HG03159 (cell line): ENCODE results near the gene EXOSC10.
"Not testable (repeated sequence)": the region's sequence is repeated elsewhere in the genome, so short reads cannot be mapped to it uniquely, and the experiment has no call there.

ENCODE experiments used
- ATAC-seq: cut with Tn5 transposase; IDR thresholded peaks from one replicate; pipeline ENCODE4 v1.9.1; 2021; ENCODE audit warnings: mild to moderate bottlenecking, moderate library complexity; ENCODE audit not compliant: unreplicated experiment

EXOSC10 gene

DNA sequence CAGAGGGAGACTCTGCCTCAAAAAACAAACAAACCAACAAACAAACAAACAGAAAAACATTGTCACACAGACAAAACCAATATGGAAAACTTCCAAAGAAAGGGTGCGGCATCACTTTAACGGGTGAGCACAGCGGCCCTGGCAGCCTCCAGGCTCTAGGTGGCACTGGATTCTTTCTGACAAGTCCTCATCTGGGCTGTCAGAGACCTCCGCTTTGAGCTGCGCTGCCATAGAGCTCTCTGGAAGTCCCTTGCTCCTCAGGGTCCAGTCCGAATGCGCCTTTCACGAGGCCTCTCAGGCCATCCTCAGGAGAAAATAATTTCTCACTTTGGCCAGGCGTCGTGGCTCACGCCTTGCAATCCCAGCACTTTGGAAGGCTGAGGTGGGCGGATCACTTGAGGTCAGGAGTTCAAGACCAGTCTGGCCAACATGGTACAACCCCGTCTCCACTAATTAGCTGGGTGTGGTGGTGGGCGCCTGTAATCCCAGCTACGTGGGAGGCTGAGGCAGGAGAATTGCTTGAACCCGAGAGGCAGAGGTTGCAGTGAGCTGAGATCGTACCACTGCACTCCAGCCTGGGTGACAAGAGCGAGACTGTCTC is 35.6 kb downstream of the EXOSC10 start:
- not testable (repeated sequence) for ATAC-seq

DNA sequence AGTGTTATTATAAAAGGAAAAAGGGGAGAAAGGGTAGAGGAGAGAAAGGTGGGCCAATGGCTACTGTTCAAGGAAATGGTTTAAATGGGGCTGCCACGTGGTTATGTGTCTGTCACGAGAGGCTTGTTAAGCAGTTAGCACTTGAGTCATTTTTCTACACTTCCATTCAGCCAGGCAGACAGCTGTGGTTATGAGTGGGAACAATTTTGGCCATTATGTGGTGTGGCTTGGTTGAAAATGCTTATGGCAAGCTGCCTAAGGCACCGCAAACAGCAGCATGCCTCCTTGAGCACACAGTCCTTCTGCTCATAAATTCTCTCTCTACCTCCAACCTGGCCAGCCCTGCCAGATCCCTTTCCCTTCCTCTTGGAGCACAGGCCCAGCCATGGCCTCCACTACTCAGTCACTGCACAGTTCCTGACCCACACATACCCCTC is 36.7 kb downstream of the EXOSC10 start:
- no peak for ATAC-seq

DNA sequence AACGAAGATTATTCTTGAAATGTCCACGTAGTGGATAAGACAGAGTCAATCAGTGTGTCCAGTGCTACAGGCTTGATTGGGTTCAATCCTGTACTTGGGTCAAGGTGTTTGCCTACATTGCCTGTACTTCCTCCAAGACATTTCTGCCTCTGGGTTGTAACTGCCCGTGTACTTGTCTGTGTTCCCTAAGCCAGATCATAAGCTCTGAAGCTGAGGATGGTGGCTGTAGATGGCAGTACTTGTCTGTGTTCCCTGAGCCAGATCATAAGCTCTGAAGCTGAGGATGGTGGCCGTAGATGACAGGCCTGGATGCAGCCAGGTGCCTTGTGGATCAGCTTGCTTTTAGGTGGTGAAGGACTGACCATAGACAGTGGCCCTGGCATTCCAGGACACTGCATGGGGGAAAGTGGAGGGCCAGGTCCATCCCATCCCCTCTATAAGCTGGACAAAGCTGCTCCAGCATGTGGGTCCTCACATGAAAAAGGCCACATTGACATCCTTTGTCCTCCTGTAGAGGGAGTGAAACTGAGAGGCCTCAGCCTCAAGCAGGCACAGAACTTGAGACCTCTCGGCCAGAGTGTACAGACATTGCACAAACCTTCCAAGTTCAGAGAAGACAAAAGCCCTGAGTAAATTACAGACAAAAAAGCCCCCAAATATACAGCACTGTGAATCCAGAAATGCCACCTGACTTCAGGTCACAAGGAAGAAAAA is 37.9 kb downstream of the EXOSC10 start:
- ATAC-seq = no peak

DNA sequence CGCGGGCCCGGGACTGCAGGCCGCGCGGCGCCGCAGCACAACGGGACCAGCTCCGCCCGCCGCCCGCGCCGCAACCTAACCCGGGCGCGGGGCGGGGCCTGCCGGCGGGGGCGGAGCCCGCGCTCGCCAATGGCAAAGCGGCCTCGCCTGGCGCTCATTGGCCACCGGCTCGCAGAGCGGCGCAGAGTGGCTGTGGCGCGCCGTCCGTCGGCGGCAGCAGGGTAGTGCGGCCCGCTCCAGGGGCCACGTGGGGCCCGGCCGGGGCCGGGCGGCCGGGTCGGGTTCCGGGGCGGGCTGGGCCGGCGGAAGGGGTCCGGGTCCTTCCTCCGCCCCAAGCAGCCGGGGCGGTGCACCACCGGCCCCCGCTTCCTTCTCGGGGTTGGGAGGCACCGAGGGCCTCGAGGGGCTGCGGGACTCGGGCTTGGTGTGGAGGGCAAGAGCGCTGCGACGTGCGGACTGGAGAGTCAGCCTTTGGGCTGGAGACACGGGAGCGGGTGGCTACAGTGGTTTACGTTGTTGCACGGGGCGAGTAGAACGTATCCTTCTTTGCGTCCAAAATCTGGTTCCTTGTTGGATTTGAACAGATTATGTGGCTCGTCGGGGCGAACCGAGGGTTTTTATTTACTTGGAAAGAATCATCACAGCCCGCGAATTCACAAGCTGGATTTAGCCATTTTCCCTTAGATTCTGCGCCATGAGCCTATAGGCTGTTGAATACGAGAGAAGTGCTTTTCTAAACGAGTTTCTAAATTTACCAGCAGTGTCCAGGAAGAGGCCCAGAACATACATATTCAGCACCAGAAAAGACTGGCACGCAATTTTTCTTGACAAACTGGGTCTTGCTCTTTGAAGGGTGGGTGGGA is 39.5 kb downstream of the EXOSC10 start, which contains the start of gene SRM:
TSS of gene SRM (minus strand) at position 51 of the 863 bp plus-strand sequence. CDS start 75 bp downstream, outside the sequence.
- peak; percentile 89 for ATAC-seq

DNA sequence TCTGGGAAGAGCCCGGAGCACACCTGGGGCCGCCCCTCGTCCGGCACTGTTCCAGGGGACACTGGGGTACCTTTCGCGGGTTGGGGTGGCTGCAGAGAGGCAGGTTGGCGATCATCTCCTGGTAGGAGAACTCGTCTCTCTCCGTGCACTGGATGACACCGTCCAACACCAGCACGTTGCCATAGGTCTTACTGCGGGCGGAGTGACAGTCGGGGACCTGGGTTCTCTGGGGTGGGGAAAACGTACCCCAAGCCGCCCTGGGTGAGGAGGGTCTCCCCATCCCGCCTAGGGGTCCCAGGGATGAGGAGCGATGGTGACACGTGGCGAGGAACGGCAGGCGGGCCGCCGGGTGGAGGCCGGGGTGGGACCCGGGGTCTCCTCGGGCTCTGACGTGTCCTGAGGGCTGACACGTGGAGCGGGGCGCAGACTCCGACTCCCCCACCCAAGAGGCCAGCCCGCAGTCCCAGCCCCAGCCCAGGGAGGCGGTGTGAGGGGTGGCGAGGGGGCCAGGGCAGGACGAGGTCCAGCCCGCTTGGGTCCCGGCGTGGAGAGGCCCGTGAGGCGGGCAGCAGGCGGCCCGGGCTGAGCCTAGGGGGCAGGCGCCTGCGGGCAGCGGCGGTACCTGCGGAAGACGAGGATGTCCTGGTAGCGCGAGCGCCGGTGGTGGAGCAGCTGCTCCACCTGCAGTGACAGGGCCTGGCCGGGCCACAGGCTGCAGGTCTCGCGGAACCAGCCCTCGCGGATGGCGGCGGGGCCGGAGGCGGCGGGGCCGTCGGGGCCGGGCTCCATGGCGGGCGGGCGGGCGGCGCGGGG is 40.3 kb downstream of the EXOSC10 start:
- ATAC-seq = peak; percentile 22

DNA sequence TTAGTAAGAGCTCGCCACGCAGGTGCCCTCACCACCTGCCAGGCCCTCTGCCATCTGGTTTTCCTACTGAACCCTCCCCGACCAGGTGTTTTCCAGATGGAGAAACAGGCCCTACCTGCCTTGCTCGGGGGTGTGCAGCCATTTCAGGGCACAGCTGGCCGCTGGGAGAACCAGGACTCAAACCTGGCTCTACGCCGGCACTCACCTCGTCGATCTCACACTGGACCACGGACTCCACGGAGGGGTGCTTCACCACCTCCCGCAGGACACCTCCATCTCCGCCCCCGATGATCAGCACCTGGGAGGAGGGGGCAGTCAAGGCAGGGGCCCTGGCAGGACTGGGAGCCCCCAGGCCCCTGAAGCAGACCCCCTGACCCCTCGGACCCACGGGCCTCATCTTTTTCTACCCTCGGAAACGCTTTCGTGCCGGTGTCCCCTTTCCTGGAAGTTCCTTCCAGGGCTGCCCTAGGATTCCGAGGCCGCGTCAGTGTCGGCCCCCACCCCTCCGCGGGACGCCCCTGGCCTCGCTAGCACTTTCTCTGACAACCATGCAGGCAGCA is 41.0 kb downstream of the EXOSC10 start:
- no peak for ATAC-seq

DNA sequence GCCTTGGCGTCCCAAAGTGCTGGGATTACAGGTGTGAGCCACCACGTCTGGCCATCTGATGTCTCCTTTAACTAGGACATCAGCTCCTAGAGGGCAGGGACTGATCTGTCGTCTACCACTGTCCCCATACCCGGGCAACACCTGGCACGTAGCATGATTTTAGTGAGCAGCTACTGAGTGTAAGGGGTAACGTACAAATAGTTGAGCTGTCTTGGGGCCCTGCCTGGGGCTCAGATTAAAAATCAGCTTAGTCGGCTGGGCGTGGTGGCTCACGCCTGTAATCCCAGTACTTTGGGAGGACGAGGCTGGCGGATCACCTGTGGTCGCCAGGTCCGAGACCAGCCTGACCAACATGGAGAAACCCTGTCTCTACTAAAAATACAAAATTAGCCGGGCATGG is 41.6 kb downstream of the EXOSC10 start:
- ATAC-seq = no peak

DNA sequence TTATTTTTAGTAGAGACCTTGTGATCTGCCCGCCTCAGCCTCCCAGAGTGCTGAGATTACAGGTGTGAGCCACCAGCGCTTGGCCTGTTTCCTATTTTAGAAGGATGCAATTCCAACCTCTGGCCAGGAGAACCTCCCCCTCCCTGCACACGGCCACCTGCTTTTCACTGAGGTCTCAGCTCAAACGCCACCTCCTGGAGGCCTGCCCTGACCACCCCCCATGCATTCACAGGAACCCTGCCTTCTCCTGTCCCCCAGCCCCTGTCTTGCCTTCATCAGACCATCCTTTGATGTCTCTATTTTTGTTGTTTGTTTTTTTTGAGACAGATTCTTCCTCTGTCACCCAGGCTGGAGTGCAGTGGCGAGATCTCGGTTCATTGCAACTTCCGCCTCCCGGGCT is 42.2 kb downstream of the EXOSC10 start:
- ATAC-seq = no peak

DNA sequence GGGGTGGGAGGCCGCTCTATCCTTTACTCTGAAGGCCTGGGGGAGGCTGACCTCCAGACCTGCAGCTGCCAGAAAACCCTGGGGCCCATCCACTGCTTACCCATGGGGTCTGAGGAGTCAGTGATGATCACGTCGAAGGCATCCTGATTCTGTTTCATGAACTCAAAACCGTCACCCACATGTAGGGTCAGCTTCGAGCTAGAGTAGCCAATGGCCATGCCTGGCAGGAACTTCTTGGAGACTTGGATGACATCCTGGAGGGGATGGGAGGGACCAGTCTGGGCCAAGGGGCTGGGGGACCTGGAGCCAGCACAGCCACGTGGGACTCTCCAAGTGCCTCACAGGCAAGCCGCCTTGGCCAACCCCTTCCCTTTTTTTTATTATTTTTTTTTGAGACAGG is 43.2 kb downstream of the EXOSC10 start:
- ATAC-seq = no peak

DNA sequence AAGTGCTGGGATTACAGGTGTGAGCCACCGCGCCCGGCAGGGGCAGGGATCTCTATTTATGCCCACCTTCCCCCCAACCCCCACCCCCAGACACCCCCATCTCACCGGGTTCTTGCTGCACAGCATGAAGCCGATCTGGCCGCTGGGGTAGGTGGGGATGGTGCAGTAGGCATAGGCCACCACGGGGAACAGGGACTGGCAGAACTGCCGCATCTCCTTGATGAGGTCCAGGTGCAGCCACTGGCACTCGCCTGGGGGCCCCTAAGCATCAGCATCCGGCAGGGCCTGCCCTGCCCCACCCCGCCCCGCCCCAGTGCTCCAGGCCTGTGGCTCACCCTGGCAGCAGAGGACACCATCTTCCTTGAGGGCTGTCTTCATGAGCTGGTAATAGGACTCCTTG is 44.0 kb downstream of the EXOSC10 start:
- no peak for ATAC-seq

DNA sequence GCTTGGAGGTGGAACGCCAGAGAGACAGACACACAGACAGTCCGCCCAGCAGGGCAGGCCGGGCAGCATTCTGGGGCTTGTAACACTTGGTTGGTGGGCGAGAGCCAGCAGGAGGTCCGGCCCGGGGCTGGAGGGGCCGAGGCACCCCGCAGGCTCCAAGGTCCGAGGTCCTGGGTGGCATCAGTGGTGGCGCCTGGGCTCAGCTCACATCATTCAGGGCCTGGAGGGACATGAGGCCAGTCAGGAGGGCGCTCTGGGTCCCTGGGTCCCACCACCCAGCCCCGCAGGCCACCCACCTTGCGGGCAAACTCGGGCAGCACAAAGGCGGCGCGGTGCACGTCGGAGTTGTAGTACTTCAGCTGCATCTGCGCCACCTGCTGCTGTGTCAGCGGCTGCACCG is 45.0 kb downstream of the EXOSC10 start:
- ATAC-seq = no peak

DNA sequence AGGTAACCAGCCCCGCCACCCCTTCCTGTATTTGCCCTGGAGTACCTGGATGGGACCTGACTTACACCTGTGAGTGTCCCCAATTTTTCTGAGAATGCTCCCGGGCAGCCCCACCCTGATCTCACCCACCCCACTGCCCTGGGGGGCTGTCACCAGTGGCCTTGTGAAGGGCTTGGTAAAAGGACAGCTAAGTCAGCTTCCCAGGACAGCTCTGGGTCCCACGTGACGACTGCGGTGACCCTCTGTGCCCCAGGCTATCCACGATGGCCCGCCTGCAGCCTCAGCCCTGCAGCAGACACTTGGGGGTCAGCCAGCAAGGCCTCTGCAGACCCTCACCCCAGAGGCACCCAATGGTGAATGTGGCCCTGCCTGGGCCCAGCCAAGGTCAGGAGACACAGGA is 45.5 kb downstream of the EXOSC10 start:
- ATAC-seq = no peak

DNA sequence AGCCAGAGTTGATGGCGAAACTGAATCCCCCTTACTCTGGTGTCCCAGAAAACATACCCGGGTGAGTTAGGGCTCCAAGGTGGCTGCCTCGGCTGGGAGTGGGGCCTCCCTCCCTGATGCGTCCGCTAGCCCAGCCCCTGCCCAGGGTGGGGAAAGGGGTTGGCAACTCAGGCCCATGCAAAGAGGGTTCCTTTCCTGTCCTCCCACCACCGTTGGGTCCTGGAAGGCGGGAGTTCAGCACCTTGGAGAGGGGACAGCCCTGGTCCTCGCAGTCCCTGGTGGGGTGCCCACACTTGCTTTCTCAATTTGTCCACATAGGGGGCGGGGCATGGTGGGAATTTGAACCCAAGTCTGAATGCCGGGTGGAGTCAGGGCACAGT is 45.9 kb downstream of the EXOSC10 start:
- no peak for ATAC-seq

DNA sequence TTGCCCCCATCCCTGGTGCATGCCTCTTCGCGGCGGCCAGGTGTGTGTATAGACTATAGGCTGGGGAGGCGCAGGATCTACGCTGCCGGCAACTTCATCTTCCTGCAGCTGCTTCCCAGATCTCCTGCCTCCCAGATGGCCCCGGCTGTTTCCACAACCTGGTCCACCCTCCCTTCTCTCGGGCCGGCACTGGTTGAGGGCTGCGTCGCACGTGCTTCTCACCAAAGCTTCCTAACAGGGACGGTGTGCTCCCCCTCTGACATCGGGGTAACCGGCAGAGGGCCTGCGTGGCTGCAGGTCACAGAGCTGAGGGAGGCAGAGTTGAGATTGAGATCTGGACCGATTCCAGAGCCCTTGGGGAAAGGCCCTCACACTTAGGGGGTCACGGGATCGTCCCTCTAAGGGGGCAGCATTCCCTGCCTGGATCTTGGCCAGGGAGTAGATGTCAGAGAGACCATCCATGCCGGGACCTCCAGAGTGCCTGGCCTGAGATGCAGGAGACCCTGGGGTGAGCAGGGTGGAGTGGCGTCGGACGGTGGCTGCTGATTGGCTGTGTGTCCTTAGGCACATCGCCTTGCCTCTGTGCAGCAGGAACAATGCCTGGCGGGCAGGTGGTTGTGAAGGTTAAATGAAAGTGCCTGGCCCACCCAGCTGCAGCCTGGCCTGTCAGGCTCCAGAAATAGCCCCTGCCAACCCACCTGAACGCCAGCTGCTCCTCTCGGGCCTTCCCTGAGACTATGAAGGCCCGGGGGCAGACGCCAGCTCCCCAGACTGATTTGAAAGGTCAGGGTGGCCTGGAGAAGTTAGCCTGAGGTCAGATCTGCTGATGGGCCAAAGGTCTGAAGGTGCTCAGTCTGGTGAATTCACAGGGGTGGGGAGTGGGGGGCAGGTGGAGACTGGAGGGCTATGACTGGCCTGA is 46.6 kb downstream of the EXOSC10 start:
- ATAC-seq = no peak

DNA sequence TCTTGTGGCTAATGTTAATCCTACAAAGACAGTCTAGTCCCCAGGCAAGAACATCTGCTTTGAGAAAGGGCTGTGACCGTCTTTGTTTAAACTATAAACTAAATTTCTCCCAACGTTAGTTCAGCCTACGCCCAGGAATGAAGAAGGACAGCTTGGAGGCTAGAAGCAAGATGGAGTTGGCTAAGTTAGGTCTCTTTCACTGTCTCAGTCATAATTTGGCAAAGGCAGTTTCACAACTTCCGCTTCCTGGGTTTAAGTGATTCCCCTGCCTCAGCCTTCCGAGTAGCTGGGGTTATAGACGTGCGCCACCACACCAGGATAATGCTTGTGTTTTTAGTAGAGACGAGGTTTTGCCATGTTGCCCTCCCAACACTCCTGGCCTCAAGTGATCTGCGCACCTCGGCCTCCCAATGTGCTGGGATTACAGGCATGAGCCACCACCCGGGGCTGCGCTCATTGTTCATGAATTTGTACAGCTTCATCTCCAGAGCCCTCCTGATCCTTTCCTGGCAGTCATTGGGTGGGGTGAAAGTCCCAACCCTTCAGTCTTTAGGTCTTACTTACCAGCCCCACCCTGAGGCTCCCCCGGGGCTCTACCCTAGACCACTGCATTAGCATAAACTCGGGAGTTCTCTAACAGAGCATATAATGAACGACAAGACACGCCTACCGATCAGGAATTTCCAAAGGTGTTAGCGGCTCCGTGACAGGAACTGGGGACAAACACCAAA is 47.7 kb downstream of the EXOSC10 start:
- ATAC-seq = no peak

DNA sequence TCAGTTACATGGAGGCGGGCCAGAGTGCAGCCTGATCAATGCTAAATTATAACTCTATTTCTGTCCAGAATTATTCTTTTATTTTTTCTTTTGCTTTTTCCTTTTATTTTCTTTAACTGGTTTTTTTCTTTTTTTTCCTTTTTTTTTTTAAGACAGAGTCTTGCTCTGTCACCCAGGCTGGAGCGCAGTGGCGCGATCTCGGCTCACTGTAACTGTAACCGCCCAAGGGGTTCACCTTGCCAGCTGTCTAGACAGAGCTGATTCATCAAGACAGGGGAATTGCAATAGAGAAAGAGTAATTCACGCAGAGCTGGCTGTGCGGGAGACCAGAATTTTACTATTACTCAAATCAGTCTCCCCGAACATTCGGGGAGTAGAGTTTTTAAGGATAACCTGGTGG is 48.5 kb downstream of the EXOSC10 start:
- ATAC-seq = not testable (repeated sequence)

DNA sequence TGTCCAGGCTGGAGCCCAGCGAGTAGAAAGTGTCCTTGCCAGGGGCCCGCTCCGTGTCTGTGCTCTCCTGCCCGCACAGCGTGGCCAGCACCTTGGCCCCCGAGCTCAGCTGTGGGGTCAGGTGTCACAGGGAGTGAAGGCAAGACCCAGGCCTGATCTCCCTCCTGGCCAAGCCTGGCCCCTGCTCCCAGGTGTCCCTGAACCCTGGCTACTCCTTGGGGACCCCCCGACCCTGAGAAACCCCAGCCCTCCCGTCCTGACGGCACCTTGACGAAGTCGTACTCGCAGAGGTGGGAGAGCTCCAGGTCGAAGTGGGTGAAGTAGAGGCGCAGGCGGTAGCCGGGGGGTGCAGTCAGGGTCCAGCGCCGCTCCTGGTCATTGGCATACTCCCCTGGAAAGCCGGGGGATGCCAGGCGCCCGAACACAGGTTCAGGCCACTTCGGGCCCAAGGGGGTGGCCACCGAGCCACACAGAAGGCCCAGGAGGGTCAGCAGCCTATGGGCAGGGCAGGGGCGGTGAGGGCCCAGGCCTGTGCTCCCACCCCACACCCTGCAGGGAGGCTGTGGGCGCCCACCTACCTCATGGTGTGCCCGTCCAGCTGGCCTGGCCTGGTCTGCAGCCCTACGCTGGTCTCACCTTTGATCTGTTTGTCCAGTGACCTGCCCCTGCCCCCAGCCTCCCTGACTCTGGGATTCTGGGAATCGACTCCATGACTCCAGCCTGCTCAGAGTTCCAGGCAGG is 52.9 kb downstream of the EXOSC10 start, which contains the start of gene MASP2:
TSS of gene MASP2 (minus strand) at position 615 of the 741 bp plus-strand sequence. CDS start at position 583, 32 bp downstream.
- no peak for ATAC-seq

DNA sequence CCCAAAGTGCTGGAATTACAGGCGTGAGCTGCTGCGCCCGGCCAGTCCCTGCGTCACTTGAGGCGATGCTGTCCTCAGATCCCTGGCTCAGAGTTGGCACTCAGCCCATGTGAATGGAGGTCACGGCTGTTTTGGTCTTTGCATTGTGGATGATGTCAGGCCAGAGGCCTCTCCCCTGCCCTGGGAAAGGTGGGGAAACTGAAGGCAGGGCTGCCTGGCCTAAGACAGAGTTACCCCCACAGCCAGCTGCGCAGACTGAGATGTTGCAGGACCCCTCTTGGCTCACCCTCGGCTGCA is 53.5 kb downstream of the EXOSC10 start:
- ATAC-seq = no peak
